H1 (cell line): Measurements from ENCODE around the gene POU3F1. TPM values are rescaled to one million over a fixed set of nuclear protein-coding genes. Genes with fewer than 3 reads are reported as not detected.

Experiments used
- GTF2F1 ChIP-seq: IDR thresholded peaks from 2 replicates; pipeline ENCODE4 v1.6.1; 2012; ENCODE audit warnings: low read depth, low read length, improper control_type of control experiment, borderline replicate concordance
- PHF8 ChIP-seq: fragments of 200-600 bp; sonication (generic); conservative IDR thresholded peaks from 2 replicates; pipeline ENCODE4 v1.7.1; 2012; ENCODE audit warnings: low read depth, mild to moderate bottlenecking, inconsistent platforms, low read length, moderate library complexity
- RAD21 ChIP-seq, 2 experiments: IDR thresholded peaks in 1 of 2; conservative IDR thresholded peaks in 1 of 2; 2 replicates each; pipeline ENCODE4 v1.6.1; 2011; ENCODE audit warnings: low read depth in 2 of 2, low read length in 2 of 2, improper control_type of control experiment in 1 of 2, inconsistent platforms in 1 of 2, mild to moderate bottlenecking in 1 of 2, moderate library complexity in 1 of 2
- polyA plus RNA-seq, 7 experiments: library from polyadenylated mRNA; depleted of rRNA in 3 of 7; stranded (reverse) in 5 of 7; unstranded in 2 of 7; fragments of >200 nt in 5 of 7; fragments of 200-250 nt in 2 of 7; gene quantifications; 1 replicate in 5 of 7; 2 replicates in 1 of 7; 4 replicates in 1 of 7; pipeline versions ENCODE4 v1.2.1 to v1.2.3, GENCODE V29; 2011 to 2013; ENCODE audit warnings: missing spikeins in 2 of 7, mixed read lengths in 2 of 7
- total RNA-seq: library from RNA; stranded (reverse); fragmentation: NEBNext Ultra II Directional; extraction: Animal tissue kit (Norgen Biotek cat#: 25700); gene quantifications from 2 replicates; pipeline ENCODE4 v1.2.1, GENCODE V29; 2021

The POU3F1 gene
- total and polyA plus RNA-seq, 2 of the 8 experiments (the other 6 are each of a cell fraction or from before 2014, with no cell fraction given), result 4.2 to 10.8 TPM

DNA sequence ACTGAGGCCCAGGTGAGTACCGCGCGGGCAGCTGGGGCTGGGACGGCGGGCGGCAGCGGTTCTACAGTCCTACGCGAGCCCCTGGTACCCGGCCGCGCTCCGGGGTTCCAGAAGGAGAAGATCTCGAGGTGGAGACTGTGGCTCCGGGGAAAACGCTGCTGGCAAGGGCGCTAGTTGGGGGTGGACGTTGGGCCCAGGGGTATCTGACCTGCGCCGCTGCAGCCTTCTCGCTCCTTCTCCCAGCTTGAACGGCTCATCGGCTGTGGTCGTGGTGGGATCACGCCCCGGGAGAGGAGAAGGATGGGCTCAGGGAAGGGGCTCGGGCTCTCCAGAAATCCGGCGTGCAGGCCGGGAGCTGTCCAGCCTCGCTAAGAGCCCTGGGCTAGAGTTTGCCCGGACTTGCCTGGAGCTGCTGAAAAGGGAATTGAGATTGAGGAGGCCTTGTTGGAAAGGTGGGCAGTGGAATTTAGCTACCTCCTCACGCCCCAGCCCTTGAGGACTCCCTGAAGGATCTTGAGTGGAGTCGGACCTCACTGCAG lies 1.1 kb upstream of the POU3F1 start (continued):
- TF ChIP-seq RAD21 (IDR thresholded peaks at IDR 0.05 in 1 of 2, conservative IDR thresholded peaks at IDR 0.05 in 1 of 2; ENCODE audit: low read depth in 2 of 2, low read length in 2 of 2), result peak in 1 of 2 experiments; percentile 7; a peak in 1 of 4 replicates
- 0 out of 2 replicates have a peak, but pooled peaks have one; percentile 12 for TF ChIP-seq PHF8
- TF ChIP-seq GTF2F1, result no peak
